IMR-90 (cell line): ENCODE measurements around the gene UNC50. TPM values are rescaled to one million over a fixed set of nuclear protein-coding genes. Genes with fewer than 3 reads are reported as not detected.

Source experiments
- ATAC-seq: fragments of 200-7000 bp; cut with Tn5 transposase; 2 replicates; pipeline ENCODE4 v1.9.1; 2020; ENCODE audit warnings: low read depth, mild to moderate bottlenecking, moderate library complexity
- BruUV-seq: library from RNA; stranded (reverse); fragments of 400-500 nt; replicated peaks from 2 replicates; lab custom pipeline; 2021; lab: Mats Ljungman, UMichigan
- CTCF ChIA-PET: fragments of 300-600 bp; formaldehyde crosslinking; extraction: SDS; loops from one replicate; lab custom pipeline; 2021; ENCODE audit warnings: antibody characterized with exemption; lab: Yijun Ruan, JAX
- POLR2A ChIA-PET: fragments of 300-600 bp; sonication (Branson Sonifier 250); formaldehyde crosslinking; loops from one replicate; lab custom pipeline; 2022; ENCODE audit warnings: antibody characterized with exemption; ENCODE audit not compliant: unreplicated experiment; lab: Charles Lee
- DNase-seq: peaks from one replicate; pipeline ENCODE4 v3.0.0; 2013
- H2AFZ ChIP-seq: replicated peaks from 2 replicates; pipeline ENCODE3; 2013; ENCODE audit warnings: low read length, mild to moderate bottlenecking; ENCODE audit not compliant: poor library complexity
- H2AK5ac ChIP-seq: 2 replicates; pipeline ENCODE4 v1.6.1; 2013; ENCODE audit warnings: low read depth, low read length, inconsistent platforms
- H2AK9ac ChIP-seq: replicated peaks from 2 replicates; pipeline ENCODE3; 2013; ENCODE audit warnings: mild to moderate bottlenecking, low read depth, low read length, moderate library complexity; ENCODE audit not compliant: poor library complexity
- H2BK120ac ChIP-seq: 2 replicates; pipeline ENCODE4 v1.6.1; 2013; ENCODE audit warnings: low read depth, low read length, inconsistent platforms
- H2BK15ac ChIP-seq: 3 replicates; pipeline ENCODE4 v1.6.1; 2013; ENCODE audit warnings: low read depth, low read length, inconsistent platforms
- H2BK20ac ChIP-seq: 2 replicates; pipeline ENCODE4 v1.6.1; 2013; ENCODE audit warnings: low read depth, mild to moderate bottlenecking, inconsistent platforms, low read length, moderate library complexity
- H2BK5ac ChIP-seq: 2 replicates; pipeline ENCODE4 v1.6.1; 2013; ENCODE audit warnings: mild to moderate bottlenecking, low read depth, low read length, inconsistent platforms; ENCODE audit not compliant: poor library complexity, severe bottlenecking
- H3K14ac ChIP-seq: replicated peaks from 2 replicates; pipeline ENCODE4 v1.6.1; 2013; ENCODE audit warnings: low read depth, low read length, inconsistent platforms
- H3K18ac ChIP-seq: 2 replicates; pipeline ENCODE4 v1.6.1; 2013; ENCODE audit warnings: low read depth, low read length, control low read depth
- H3K23ac ChIP-seq: 2 replicates; pipeline ENCODE4 v1.6.1; 2013; ENCODE audit warnings: low read depth, low read length, inconsistent platforms
- H3K27ac ChIP-seq: 2 replicates; pipeline ENCODE4 v1.5.1; 2013; ENCODE audit warnings: mild to moderate bottlenecking, control low read depth, low read length; ENCODE audit not compliant: insufficient read depth
- H3K27me3 ChIP-seq: 2 replicates; pipeline ENCODE4 v1.6.1; 2013; ENCODE audit warnings: low read length; ENCODE audit not compliant: control insufficient read depth, insufficient read depth
- H3K36me3 ChIP-seq: 2 replicates; pipeline ENCODE4 v1.6.1; 2013; ENCODE audit warnings: low read length, mixed read lengths; ENCODE audit not compliant: control insufficient read depth, insufficient read depth
- H3K4ac ChIP-seq: 2 replicates; pipeline ENCODE4 v1.6.1; 2013; ENCODE audit warnings: low read depth, low read length, inconsistent platforms
- H3K4me1 ChIP-seq: 2 replicates; pipeline ENCODE4 v1.6.1; 2013; ENCODE audit warnings: low read length, mixed read lengths; ENCODE audit not compliant: control insufficient read depth, insufficient read depth
- H3K4me2 ChIP-seq: 2 replicates; pipeline ENCODE4 v1.6.1; 2013; ENCODE audit warnings: low read depth, mild to moderate bottlenecking, control low read depth, low read length, moderate library complexity
- H3K4me3 ChIP-seq: 2 replicates; pipeline ENCODE4 v1.5.1; 2013; ENCODE audit warnings: low read depth, mild to moderate bottlenecking, control low read depth, low read length, moderate library complexity; ENCODE audit not compliant: insufficient read depth
- H3K56ac ChIP-seq: 2 replicates; pipeline ENCODE4 v1.6.1; 2013; ENCODE audit warnings: low read length, inconsistent platforms; ENCODE audit not compliant: insufficient read depth; ENCODE audit errors: extremely low read depth
- H3K79me1 ChIP-seq, 2 experiments: 2 replicates each; pipeline ENCODE4 v1.6.1; 2013; ENCODE audit warnings: low read length in 2 of 2, inconsistent platforms in 1 of 2, low read depth in 1 of 2
- H3K9ac ChIP-seq: 2 replicates; pipeline ENCODE4 v1.6.1; 2013; ENCODE audit warnings: low read depth, low read length, control low read depth
- H3K9me1 ChIP-seq: 2 replicates; pipeline ENCODE4 v1.6.1; 2013; ENCODE audit warnings: low read length, inconsistent platforms; ENCODE audit not compliant: insufficient read depth
- H3K9me3 ChIP-seq: 2 replicates; pipeline ENCODE4 v1.6.1; 2013; ENCODE audit warnings: low read length; ENCODE audit not compliant: control insufficient read depth, insufficient read depth
- H4K20me1 ChIP-seq: 2 replicates; pipeline ENCODE4 v1.6.1; 2013; ENCODE audit warnings: low read length, inconsistent platforms; ENCODE audit not compliant: insufficient read depth
- H4K5ac ChIP-seq: 2 replicates; pipeline ENCODE4 v1.6.1; 2013; ENCODE audit warnings: mild to moderate bottlenecking, low read depth, low read length, control low read depth
- H4K8ac ChIP-seq, 2 experiments: 2 replicates each; pipeline ENCODE4 v1.6.1; 2013; ENCODE audit warnings: low read depth in 2 of 2, low read length in 2 of 2, control low read depth in 1 of 2, inconsistent platforms in 1 of 2
- H4K91ac ChIP-seq: 2 replicates; pipeline ENCODE4 v1.6.1; 2013; ENCODE audit warnings: low read depth, low read length, inconsistent platforms; ENCODE audit not compliant: insufficient read depth
- BHLHE40 ChIP-seq: fragments of 150-350 bp; IDR thresholded peaks from 2 replicates; pipeline ENCODE4 v1.6.1; 2016; ENCODE audit warnings: mild to moderate bottlenecking, low read depth, low read length
- CHD1 ChIP-seq: IDR thresholded peaks from 2 replicates; pipeline ENCODE4 v1.6.1; 2012; ENCODE audit warnings: low read depth, low read length, improper control_type of control experiment
- FOS ChIP-seq: fragments of 150-350 bp; IDR thresholded peaks from 2 replicates; pipeline ENCODE4 v1.6.1; 2016; ENCODE audit warnings: low read depth, low read length
- MAFK ChIP-seq: IDR thresholded peaks from 2 replicates; pipeline ENCODE4 v1.6.1; 2012; ENCODE audit warnings: low read depth, low read length, improper control_type of control experiment
- MAZ ChIP-seq: IDR thresholded peaks from 2 replicates; pipeline ENCODE4 v1.6.1; 2012; ENCODE audit warnings: low read depth, mild to moderate bottlenecking, low read length, improper control_type of control experiment, moderate library complexity, borderline replicate concordance
- MXI1 ChIP-seq: IDR thresholded peaks from 2 replicates; pipeline ENCODE4 v1.6.1; 2012; ENCODE audit warnings: low read depth, mild to moderate bottlenecking, low read length, moderate library complexity, borderline replicate concordance
- POLR2A ChIP-seq: IDR thresholded peaks from 2 replicates; pipeline ENCODE4 v1.6.1; 2012; ENCODE audit warnings: mild to moderate bottlenecking, low read depth, low read length
- RFX5 ChIP-seq: IDR thresholded peaks from 2 replicates; pipeline ENCODE4 v1.8.0; 2012; ENCODE audit warnings: low read depth, mild to moderate bottlenecking, low read length, moderate library complexity
- SMC3 ChIP-seq: fragments of 150-350 bp; IDR thresholded peaks from 2 replicates; pipeline ENCODE4 v1.6.1; 2016; ENCODE audit warnings: low read depth, mild to moderate bottlenecking, antibody characterized with exemption, low read length, moderate library complexity
- WGBS, 2 experiments: methylation state at CpG; one replicate each; pipeline versions ENCODE4 v1.1.5 to v1.1.7; 2013; ENCODE audit warnings: missing lambda C conversion rate in 2 of 2; ENCODE audit not compliant: insufficient read length in 1 of 2; ENCODE audit errors: extremely low coverage in 2 of 2; 5-methylcytosine and 5-hydroxymethylcytosine counted together
- dilution Hi-C: fragments of 300-500 bp; cut with HindIII; formaldehyde crosslinking; loops from one replicate; pipeline ENCODE4 v1.14.3; 2018; ENCODE audit warnings: low sequenced_read_pairs; ENCODE audit not compliant: unreplicated experiment
- in situ Hi-C: fragments of 300-500 bp; cut with MboI; formaldehyde crosslinking; loops from 3 replicates; pipeline ENCODE4 v1.14.3; 2019; ENCODE audit warnings: low sequenced_read_pairs, inconsistent platforms, mixed read lengths
- intact Hi-C: fragments of 100-400 bp; cut with micrococcal nuclease; formaldehyde crosslinking; loops from 2 replicates; pipeline ENCODE4 v1.10.0; 2022
- polyA plus RNA-seq, 3 experiments: library from polyadenylated mRNA; depleted of rRNA; stranded (reverse); fragments of >200 nt; gene quantifications; 2 replicates each; pipeline ENCODE4 v1.2.3, GENCODE V29; 2012; ENCODE audit warnings: low replicate concordance in 1 of 3
- total RNA-seq: library from RNA; depleted of rRNA; stranded (reverse); fragments of >200 nt; gene quantifications from 2 replicates; pipeline ENCODE4 v1.2.3, GENCODE V29; 2012
- TF ChIP-seq, protein P1 (sequence below): fragments of 150-350 bp; IDR thresholded peaks from 2 replicates; pipeline ENCODE4 v1.6.1; 2017; ENCODE audit warnings: mild to moderate bottlenecking, antibody characterized with exemption, low read length, low read depth

Gene UNC50
- total and polyA plus RNA-seq, 2 of the 4 experiments (the other 2 are of a cell fraction): 18.3 to 34.1 TPM

DNA sequence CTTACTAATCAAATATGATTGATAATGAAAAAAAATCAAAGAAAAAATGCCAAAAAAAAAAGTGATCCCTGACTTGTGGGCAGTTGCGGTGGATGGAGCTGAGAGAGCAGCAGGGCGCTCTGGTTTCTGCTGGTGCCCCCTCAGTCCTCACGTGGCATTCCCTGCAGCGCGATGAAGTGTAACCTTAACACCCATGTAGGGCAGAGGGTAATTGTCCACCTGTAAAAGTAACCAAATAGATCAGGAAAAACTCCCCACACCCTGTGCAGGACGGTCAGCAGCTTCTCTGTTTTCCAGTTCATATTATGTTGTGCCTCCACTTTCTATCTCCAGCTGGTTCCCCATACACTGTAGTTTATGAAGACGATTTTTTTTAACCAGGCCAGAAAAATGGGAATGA is 25.1 kb upstream of the UNC50 start:
- H2AK5ac ChIP-seq: no peak overlapping the region
- H3K36me3 ChIP-seq: peaks cover 11% of the 10 kb centered on the region
- H4K20me1 ChIP-seq: no peaks in the 10 kb centered on the region
- H4K91ac ChIP-seq: no peak overlapping the region
- no peaks in the 10 kb centered on the region for H3K4me1 ChIP-seq
- no peak overlapping the region for H2AFZ ChIP-seq
- H3K56ac ChIP-seq: no peak overlapping the region
- no peaks in the 10 kb centered on the region; the same call in 1 of the 2 replicates for H3K9me1 ChIP-seq
- H3K4me2 ChIP-seq: no peak overlapping the region
- no peak overlapping the region for H3K9ac ChIP-seq
- H3K27me3 ChIP-seq: no peaks in the 10 kb centered on the region
- no TSS peak for BruUV-seq
- no peaks in the 10 kb centered on the region for H3K9me3 ChIP-seq
- no peak overlapping the region for H2AK9ac ChIP-seq
- no peak overlapping the region for H2BK5ac ChIP-seq
- CTCF ChIA-PET: interaction anchor here (0.6 kb wide), 1 partner anchor 23 kb away, joined by 4 read pairs; no protein-coding TSS in a partner anchor
- H3K18ac ChIP-seq: no peak overlapping the region
- POLR2A ChIA-PET: no interaction called here
- H2BK120ac ChIP-seq: no peak overlapping the region
- no peak overlapping the region for H3K4ac ChIP-seq
- H3K27ac ChIP-seq: no peak overlapping the region
- DNase-seq: no peak
- dilution Hi-C loops: no loop called here
- no CpG with 5 or more reads among the region's 7 CpGs for WGBS, 2 experiments
- H2BK20ac ChIP-seq: no peak overlapping the region
- no peak overlapping the region for H2BK15ac ChIP-seq
- in situ Hi-C loops: no loop called here
- H4K8ac ChIP-seq: no peak overlapping the region
- TF ChIP-seq SMC3: no peak
- TF ChIP-seq MAZ: no peak
- TF ChIP-seq RFX5: no peak
- no peak for TF ChIP-seq BHLHE40
- TF ChIP-seq CHD1: no peak
- TF ChIP-seq, protein P1, sequence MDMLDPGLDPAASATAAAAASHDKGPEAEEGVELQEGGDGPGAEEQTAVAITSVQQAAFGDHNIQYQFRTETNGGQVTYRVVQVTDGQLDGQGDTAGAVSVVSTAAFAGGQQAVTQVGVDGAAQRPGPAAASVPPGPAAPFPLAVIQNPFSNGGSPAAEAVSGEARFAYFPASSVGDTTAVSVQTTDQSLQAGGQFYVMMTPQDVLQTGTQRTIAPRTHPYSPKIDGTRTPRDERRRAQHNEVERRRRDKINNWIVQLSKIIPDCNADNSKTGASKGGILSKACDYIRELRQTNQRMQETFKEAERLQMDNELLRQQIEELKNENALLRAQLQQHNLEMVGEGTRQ: no peak
- no peak for TF ChIP-seq POLR2A
- TF ChIP-seq MXI1: no peak
- no peak for TF ChIP-seq MAFK
- no peak for TF ChIP-seq FOS
- H3K4me3 ChIP-seq: no peak overlapping the region
- no peaks in the 10 kb centered on the region for H3K79me1 ChIP-seq
- no peak overlapping the region for H3K14ac ChIP-seq
- ATAC-seq: no peak
- intact Hi-C loops: no loop called here
- H4K5ac ChIP-seq: no peak overlapping the region
- H3K23ac ChIP-seq: no peak overlapping the region
